Measurements from ENCODE around the gene ZNF140.

The ZNF140 gene

DNA sequence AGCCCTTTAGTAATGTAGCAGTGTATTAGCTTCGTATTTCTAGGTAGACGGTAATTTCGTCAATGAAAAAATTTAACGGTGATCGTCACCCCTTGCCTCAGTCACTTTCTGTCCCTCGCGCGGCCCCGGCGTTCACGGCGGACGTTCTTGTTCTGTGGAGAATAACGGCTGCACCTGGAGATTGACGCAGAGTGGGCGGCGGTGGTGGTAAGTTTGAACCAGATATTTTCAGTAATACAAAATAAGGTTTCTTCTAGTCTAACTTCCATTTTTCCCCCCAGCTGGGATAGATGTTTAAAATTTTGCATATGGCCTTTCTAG lies 50.0 kb downstream of the ZNF140 start:
- Histone ChIP-seq H2AFZ (ENCODE audit: low read depth, low read length) (peak overlapping the region; percentile 93), H3K9me3 (ENCODE audit: insufficient read depth, low read length, severe bottlenecking) (peaks cover 78% of the 10 kb centered on the region), H3K79me2 (ENCODE audit: insufficient read depth, low read length) (peaks cover 80% of the 10 kb centered on the region), H3K36me3 (ENCODE audit: insufficient read depth, low read length) (peaks cover 77% of the 10 kb centered on the region), H3K4me1 (ENCODE audit: insufficient read depth, low read length) (peaks cover 23% of the 10 kb centered on the region), H3K4me3 (ENCODE audit: low read depth in 1 of 2, low read length in 2 of 2) (peak overlapping the region; percentile 38 to 100), H4K20me1 (ENCODE audit: insufficient read depth, low read length) (no peaks in the 10 kb centered on the region), H3K9ac (ENCODE audit: low read depth, low read length) (peak overlapping the region; percentile 65), H3K27ac (ENCODE audit: low read length) (peak overlapping the region; percentile 90), H3K4me2 (ENCODE audit: insufficient read depth, low read length) (peak overlapping the region; percentile 64), H3K27me3 (ENCODE audit: insufficient read depth, low read length, poor library complexity) (no peaks in the 10 kb centered on the region)
- ATAC-seq (ENCODE audit: insufficient read depth, low read depth) (peak; percentile 30), DNase-seq (peak; percentile 62)
- TF ChIP-seq EZH2 (IDR thresholded peaks at IDR 0.05; ENCODE audit: borderline replicate concordance, low read depth, low read length, severe bottlenecking): no peak
- TF ChIP-seq, protein P1, sequence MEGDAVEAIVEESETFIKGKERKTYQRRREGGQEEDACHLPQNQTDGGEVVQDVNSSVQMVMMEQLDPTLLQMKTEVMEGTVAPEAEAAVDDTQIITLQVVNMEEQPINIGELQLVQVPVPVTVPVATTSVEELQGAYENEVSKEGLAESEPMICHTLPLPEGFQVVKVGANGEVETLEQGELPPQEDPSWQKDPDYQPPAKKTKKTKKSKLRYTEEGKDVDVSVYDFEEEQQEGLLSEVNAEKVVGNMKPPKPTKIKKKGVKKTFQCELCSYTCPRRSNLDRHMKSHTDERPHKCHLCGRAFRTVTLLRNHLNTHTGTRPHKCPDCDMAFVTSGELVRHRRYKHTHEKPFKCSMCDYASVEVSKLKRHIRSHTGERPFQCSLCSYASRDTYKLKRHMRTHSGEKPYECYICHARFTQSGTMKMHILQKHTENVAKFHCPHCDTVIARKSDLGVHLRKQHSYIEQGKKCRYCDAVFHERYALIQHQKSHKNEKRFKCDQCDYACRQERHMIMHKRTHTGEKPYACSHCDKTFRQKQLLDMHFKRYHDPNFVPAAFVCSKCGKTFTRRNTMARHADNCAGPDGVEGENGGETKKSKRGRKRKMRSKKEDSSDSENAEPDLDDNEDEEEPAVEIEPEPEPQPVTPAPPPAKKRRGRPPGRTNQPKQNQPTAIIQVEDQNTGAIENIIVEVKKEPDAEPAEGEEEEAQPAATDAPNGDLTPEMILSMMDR (IDR thresholded peaks at IDR 0.05; ENCODE audit: borderline replicate concordance, extremely low read depth, low read length, poor library complexity, severe bottlenecking): no peak

DNA sequence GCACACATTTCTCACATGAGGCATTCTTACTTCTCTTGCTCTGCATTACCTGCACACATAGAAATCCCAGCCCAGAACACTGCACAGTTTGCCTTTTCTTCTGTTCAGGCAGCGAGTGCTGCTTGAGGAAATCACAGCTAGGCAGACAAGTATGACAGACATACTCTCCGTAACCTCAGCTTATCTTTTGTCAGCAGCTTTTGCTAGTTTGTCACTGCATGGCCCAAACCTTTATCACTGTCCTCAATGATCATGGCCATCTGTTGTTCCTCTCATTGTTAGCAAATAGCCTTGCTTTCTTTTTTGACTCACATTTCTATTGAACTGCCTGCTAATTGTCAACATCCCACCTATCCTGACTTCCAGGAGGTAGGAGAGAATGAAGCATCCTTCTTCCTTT lies 55.0 kb downstream of the ZNF140 start:
- H2AFZ ChIP-seq (ENCODE audit: low read depth, low read length): no peak overlapping the region
- H3K36me3 ChIP-seq (ENCODE audit: insufficient read depth, low read length): peaks cover 90% of the 10 kb centered on the region
- no peaks in the 10 kb centered on the region for H3K27me3 ChIP-seq (ENCODE audit: insufficient read depth, low read length, poor library complexity)
- TF ChIP-seq, protein P1 (IDR thresholded peaks at IDR 0.05; ENCODE audit: borderline replicate concordance, extremely low read depth, low read length, poor library complexity, severe bottlenecking): no peak
- TF ChIP-seq EZH2 (IDR thresholded peaks at IDR 0.05; ENCODE audit: borderline replicate concordance, low read depth, low read length, severe bottlenecking): no peak
- no peak overlapping the region for H3K4me3 ChIP-seq (ENCODE audit: low read depth in 1 of 2, low read length in 2 of 2)
- H3K9me3 ChIP-seq (ENCODE audit: insufficient read depth, low read length, severe bottlenecking): peaks cover 90% of the 10 kb centered on the region
- DNase-seq (no peak), ATAC-seq (ENCODE audit: insufficient read depth, low read depth) (no peak)
- H3K4me2 ChIP-seq (ENCODE audit: insufficient read depth, low read length): no peak overlapping the region
- H3K27ac ChIP-seq (ENCODE audit: low read length): no peak overlapping the region
- H4K20me1 ChIP-seq (ENCODE audit: insufficient read depth, low read length): no peaks in the 10 kb centered on the region
- H3K9ac ChIP-seq (ENCODE audit: low read depth, low read length): no peak overlapping the region
- peaks cover 15% of the 10 kb centered on the region for H3K4me1 ChIP-seq (ENCODE audit: insufficient read depth, low read length)
- peaks cover 59% of the 10 kb centered on the region for H3K79me2 ChIP-seq (ENCODE audit: insufficient read depth, low read length)

DNA sequence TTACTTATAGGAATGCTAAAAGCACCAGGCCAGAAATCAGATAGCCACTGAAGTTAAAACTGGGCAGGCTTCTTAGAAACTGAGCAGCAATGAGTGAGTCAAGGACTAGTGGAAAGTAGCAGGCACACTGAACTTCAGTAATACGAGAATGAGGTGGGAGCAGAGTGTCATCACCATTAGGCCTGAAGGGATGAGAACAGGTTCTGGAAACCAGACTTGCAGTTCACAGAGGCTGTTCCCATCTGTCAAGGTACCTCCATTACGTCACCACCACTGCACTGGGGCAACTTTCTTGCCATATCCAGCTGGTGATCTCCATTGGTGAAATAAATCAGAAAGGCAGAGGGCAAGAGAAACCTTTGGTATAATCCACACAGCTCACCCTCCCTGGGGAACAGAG lies 65.3 kb downstream of the ZNF140 start:
- Histone ChIP-seq H3K27ac (ENCODE audit: low read length) (no peak overlapping the region), H3K4me1 (ENCODE audit: insufficient read depth, low read length) (no peaks in the 10 kb centered on the region), H3K9me3 (ENCODE audit: insufficient read depth, low read length, severe bottlenecking) (peaks cover 68% of the 10 kb centered on the region), H3K27me3 (ENCODE audit: insufficient read depth, low read length, poor library complexity) (no peaks in the 10 kb centered on the region), H3K4me2 (ENCODE audit: insufficient read depth, low read length) (no peak overlapping the region), H3K9ac (ENCODE audit: low read depth, low read length) (no peak overlapping the region), H2AFZ (ENCODE audit: low read depth, low read length) (no peak overlapping the region), H3K36me3 (ENCODE audit: insufficient read depth, low read length) (peaks cover 82% of the 10 kb centered on the region), H3K4me3 (ENCODE audit: low read depth in 1 of 2, low read length in 2 of 2) (no peak overlapping the region), H4K20me1 (ENCODE audit: insufficient read depth, low read length) (no peaks in the 10 kb centered on the region), H3K79me2 (ENCODE audit: insufficient read depth, low read length) (no peaks in the 10 kb centered on the region)
- DNase-seq (no peak), ATAC-seq (ENCODE audit: insufficient read depth, low read depth) (no peak)
- TF ChIP-seq, protein P1 (IDR thresholded peaks at IDR 0.05; ENCODE audit: borderline replicate concordance, extremely low read depth, low read length, poor library complexity, severe bottlenecking): no peak
- no peak for TF ChIP-seq EZH2 (IDR thresholded peaks at IDR 0.05; ENCODE audit: borderline replicate concordance, low read depth, low read length, severe bottlenecking)

DNA sequence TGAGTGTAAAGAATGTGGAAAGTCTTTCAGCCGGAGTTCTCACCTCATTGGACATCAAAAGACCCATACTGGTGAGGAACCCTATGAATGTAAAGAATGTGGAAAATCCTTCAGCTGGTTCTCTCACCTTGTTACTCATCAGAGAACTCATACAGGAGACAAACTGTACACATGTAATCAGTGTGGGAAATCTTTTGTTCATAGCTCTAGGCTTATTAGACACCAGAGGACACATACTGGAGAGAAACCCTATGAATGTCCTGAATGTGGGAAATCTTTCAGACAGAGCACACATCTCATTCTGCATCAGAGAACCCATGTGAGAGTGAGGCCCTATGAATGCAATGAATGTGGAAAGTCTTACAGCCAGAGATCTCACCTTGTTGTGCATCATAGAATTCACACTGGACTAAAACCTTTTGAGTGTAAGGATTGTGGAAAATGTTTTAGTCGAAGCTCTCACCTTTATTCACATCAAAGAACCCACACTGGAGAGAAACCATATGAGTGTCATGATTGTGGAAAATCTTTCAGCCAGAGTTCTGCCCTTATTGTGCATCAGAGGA lies 75.5 kb downstream of the ZNF140 start:
- Histone ChIP-seq H3K79me2 (ENCODE audit: insufficient read depth, low read length) (no peaks in the 10 kb centered on the region), H3K27ac (ENCODE audit: low read length) (no peak overlapping the region), H4K20me1 (ENCODE audit: insufficient read depth, low read length) (no peaks in the 10 kb centered on the region), H3K4me1 (ENCODE audit: insufficient read depth, low read length) (no peaks in the 10 kb centered on the region), H3K27me3 (ENCODE audit: insufficient read depth, low read length, poor library complexity) (no peaks in the 10 kb centered on the region), H3K9me3 (ENCODE audit: insufficient read depth, low read length, severe bottlenecking) (peaks cover 75% of the 10 kb centered on the region), H3K36me3 (ENCODE audit: insufficient read depth, low read length) (peaks cover 77% of the 10 kb centered on the region), H3K4me3 (ENCODE audit: low read depth in 1 of 2, low read length in 2 of 2) (no peak overlapping the region), H2AFZ (ENCODE audit: low read depth, low read length) (no peak overlapping the region), H3K9ac (ENCODE audit: low read depth, low read length) (no peak overlapping the region), H3K4me2 (ENCODE audit: insufficient read depth, low read length) (no peak overlapping the region)
- ATAC-seq (ENCODE audit: insufficient read depth, low read depth) (no peak), DNase-seq (no peak)
- TF ChIP-seq EZH2 (IDR thresholded peaks at IDR 0.05; ENCODE audit: borderline replicate concordance, low read depth, low read length, severe bottlenecking): no peak
- TF ChIP-seq, protein P1 (IDR thresholded peaks at IDR 0.05; ENCODE audit: borderline replicate concordance, extremely low read depth, low read length, poor library complexity, severe bottlenecking): no peak
